ENCODE data around the gene FBN3.

Gene FBN3

GRCh38 chr19:8127311-8127710, 22.1 kb downstream of the FBN3 start:
- Histone ChIP-seq H2AFZ (ENCODE audit: low read depth) (no peak overlapping the region), H3K27ac (no peak overlapping the region), H3K9ac (no peak overlapping the region), H3K4me2 (no peak overlapping the region), H3K27me3 (ENCODE audit: insufficient read depth, low read depth) (peaks cover 61% of the 10 kb centered on the region), H3K36me3 (ENCODE audit: insufficient read depth) (no peaks in the 10 kb centered on the region), H3K4me3 (IDR thresholded peaks at IDR 0.05; ENCODE audit: insufficient read depth, low read depth, low read length) (no peak overlapping the region), H4K20me1 (ENCODE audit: insufficient read depth) (no peaks in the 10 kb centered on the region), H3K4me1 (ENCODE audit: low read depth, poor library complexity, severe bottlenecking) (no peaks in the 10 kb centered on the region), H3K79me2 (ENCODE audit: insufficient read depth, low read depth) (no peaks in the 10 kb centered on the region)
- no peak for TF ChIP-seq CTCF (conservative IDR thresholded peaks at IDR 0.05; ENCODE audit: low read depth, low read length)

- Histone ChIP-seq H3K9ac (no peak overlapping the region), H4K20me1 (ENCODE audit: insufficient read depth) (no peaks in the 10 kb centered on the region), H3K27me3 (ENCODE audit: insufficient read depth, low read depth) (peaks cover 61% of the 10 kb centered on the region), H3K27ac (no peak overlapping the region), H3K4me1 (ENCODE audit: low read depth, poor library complexity, severe bottlenecking) (no peaks in the 10 kb centered on the region), H2AFZ (ENCODE audit: low read depth) (no peak overlapping the region), H3K36me3 (ENCODE audit: insufficient read depth) (no peaks in the 10 kb centered on the region), H3K79me2 (ENCODE audit: insufficient read depth, low read depth) (no peaks in the 10 kb centered on the region), H3K4me3 (IDR thresholded peaks at IDR 0.05; ENCODE audit: insufficient read depth, low read depth, low read length) (no peak overlapping the region), H3K4me2 (no peak overlapping the region)
- no peak for TF ChIP-seq CTCF (conservative IDR thresholded peaks at IDR 0.05; ENCODE audit: low read depth, low read length)
These were observed 22.9 kb downstream of the FBN3 start for GRCh38 chr19:8126511-8126910.

- H2AFZ ChIP-seq (ENCODE audit: low read depth): no peak overlapping the region
- H3K4me2 ChIP-seq: no peak overlapping the region
- no peak overlapping the region for H3K4me3 ChIP-seq (IDR thresholded peaks at IDR 0.05; ENCODE audit: insufficient read depth, low read depth, low read length)
- TF ChIP-seq CTCF (conservative IDR thresholded peaks at IDR 0.05; ENCODE audit: low read depth, low read length): no peak
- no peaks in the 10 kb centered on the region for H4K20me1 ChIP-seq (ENCODE audit: insufficient read depth)
- H3K4me1 ChIP-seq (ENCODE audit: low read depth, poor library complexity, severe bottlenecking): no peaks in the 10 kb centered on the region
- H3K27ac ChIP-seq: no peak overlapping the region
- peaks cover 56% of the 10 kb centered on the region for H3K27me3 ChIP-seq (ENCODE audit: insufficient read depth, low read depth)
- no peak overlapping the region for H3K9ac ChIP-seq
- H3K36me3 ChIP-seq (ENCODE audit: insufficient read depth): no peaks in the 10 kb centered on the region
- no peaks in the 10 kb centered on the region for H3K79me2 ChIP-seq (ENCODE audit: insufficient read depth, low read depth)
These were observed 23.4 kb downstream of the FBN3 start for GRCh38 chr19:8126008-8126407.

GRCh38 chr19:8123683-8124082, 25.7 kb downstream of the FBN3 start:
- H3K27ac ChIP-seq: no peak overlapping the region

More at GRCh38 chr19:8123683-8124082, 25.7 kb downstream of the FBN3 start:
- Histone ChIP-seq H3K36me3 (ENCODE audit: insufficient read depth) (no peaks in the 10 kb centered on the region), H3K4me2 (no peak overlapping the region), H3K4me1 (ENCODE audit: low read depth, poor library complexity, severe bottlenecking) (no peaks in the 10 kb centered on the region), H2AFZ (ENCODE audit: low read depth) (no peak overlapping the region), H3K4me3 (IDR thresholded peaks at IDR 0.05; ENCODE audit: insufficient read depth, low read depth, low read length) (no peak overlapping the region), H4K20me1 (ENCODE audit: insufficient read depth) (no peaks in the 10 kb centered on the region), H3K27me3 (ENCODE audit: insufficient read depth, low read depth) (peaks cover 46% of the 10 kb centered on the region), H3K79me2 (ENCODE audit: insufficient read depth, low read depth) (no peaks in the 10 kb centered on the region), H3K9ac (no peak overlapping the region)
- no peak for TF ChIP-seq CTCF (conservative IDR thresholded peaks at IDR 0.05; ENCODE audit: low read depth, low read length)

Data from KMS-11 (cell line).